Daoy (cell line): Measurements from ENCODE around the gene MINAR1. TPM values are rescaled to one million over a fixed set of nuclear protein-coding genes. Genes with fewer than 3 reads are reported as not detected.
A peak's percentile ranks its signal among the peaks of the same experiment; 100 is the strongest.
"Not testable (repeated sequence)": the region's sequence is repeated elsewhere in the genome, so short reads cannot be mapped to it uniquely, and the experiment has no call there.

Experiments used
- DNase-seq: peaks from one replicate; pipeline ENCODE4 v3.0.0-alpha.2; 2015; ENCODE audit warnings: low read depth
- total RNA-seq: library from RNA; depleted of rRNA; stranded (reverse); fragments of >200 nt; shearing (Covaris generic); gene quantifications from 2 replicates; pipeline ENCODE4 v1.2.3, GENCODE V29; 2014; rRNA removed

The MINAR1 gene, protein sequence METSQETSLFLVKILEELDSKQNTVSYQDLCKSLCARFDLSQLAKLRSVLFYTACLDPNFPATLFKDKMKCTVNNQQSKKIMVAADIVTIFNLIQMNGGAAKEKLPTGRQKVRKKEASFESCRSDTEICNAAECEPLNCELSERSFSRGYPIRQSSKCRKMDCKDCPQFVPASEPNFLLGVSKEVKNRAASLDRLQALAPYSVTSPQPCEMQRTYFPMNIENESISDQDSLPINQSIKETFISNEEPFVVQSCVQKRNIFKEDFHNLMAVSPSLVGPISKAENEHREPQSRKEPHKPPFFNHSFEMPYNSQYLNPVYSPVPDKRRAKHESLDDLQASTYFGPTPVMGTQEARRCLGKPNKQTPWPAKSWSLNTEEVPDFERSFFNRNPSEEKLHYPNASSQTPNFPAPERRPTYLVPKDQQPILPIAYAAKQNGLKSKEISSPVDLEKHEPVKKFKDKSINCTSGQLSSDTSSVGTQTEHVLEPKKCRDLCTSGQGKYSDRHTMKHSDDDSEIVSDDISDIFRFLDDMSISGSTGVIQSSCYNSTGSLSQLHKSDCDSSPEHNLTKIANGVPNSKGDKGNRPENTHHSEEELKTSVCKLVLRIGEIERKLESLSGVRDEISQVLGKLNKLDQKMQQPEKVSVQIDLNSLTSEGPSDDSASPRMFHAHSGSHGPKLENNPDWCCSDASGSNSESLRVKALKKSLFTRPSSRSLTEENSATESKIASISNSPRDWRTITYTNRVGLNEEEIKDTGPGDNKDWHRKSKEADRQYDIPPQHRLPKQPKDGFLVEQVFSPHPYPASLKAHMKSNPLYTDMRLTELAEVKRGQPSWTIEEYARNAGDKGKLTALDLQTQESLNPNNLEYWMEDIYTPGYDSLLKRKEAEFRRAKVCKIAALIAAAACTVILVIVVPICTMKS
- 0.48 and 1.3 TPM in 2 replicates for total RNA-seq

DNA sequence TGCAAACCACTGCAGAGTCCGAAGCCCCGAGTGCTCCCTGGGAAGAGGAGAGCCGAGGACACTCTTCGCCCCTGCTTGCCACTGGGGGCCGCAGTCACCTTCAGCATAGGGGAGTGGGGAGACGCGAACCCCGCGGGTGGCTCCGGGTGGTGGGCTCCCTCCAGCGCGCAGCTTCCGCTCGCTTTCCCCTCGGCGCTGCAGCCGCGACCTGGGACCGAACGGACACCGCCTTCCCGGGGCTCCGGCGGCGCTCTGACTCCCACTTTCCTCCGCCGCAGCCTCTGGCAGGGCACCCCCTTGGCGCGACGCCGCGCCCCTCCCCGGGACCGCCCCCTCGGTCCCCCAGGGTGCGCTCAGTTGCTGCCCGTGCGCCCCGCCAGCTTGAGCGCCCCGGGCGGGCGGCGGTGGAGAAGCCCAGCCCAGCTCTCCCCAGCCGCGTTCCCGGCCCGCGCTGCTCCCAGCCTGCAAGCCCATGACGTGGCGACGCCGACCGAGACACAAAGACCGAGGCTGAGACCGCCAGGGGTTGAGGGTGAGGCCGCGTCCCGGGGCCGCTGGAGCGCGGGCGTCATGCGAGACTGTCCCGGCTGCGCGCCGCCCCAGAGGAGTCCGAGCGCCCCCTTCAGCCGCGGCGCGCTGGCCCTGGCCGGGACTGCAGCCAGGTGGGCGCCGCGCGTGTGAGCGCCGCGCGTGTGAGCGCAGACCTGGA is at the start of gene MINAR1:
Gene MINAR1, plus strand, starts transcription at position 701 of the 709 bp plus-strand sequence. CDS start 23,812 bp downstream, outside the sequence.
- peak; percentile 62 for DNase-seq

- peak; percentile 5 for DNase-seq
These were observed 37.9 kb upstream of the MINAR1 start for GRCh38 chr15:79394231-79394630.

- no peak for DNase-seq
These were observed 35.3 kb upstream of the MINAR1 start for GRCh38 chr15:79396850-79397249.

DNA sequence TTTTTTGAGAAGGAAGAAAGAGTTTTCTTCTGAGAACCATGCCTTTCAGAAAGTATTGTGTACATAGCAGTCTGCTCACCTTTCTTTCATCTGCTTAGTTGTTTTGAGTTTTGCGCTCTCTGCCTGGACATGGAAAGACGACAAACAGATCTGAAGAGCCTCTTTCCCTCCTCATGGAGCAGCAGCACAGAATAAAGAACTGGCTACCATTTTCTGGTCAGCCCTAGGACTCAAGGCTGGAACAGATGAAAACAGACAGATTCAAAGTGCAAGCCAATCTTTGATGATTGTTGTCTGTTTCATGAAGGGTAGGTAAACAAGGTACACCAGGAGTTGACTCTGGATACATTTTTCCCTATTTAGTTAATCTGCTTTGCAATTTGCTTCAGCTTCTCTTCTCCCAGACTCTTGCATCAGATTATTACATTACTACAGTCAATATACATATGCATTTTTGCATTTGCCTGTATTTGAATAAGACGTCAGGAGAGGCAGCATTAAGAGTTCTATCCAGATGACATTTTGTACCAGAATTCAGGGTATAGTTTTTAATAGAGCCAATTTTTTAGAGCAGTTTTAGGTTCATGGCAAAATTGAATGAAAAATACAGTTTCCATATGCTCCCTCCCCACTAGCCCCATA is 34.7 kb upstream of the MINAR1 start:
- no peak for DNase-seq

DNA sequence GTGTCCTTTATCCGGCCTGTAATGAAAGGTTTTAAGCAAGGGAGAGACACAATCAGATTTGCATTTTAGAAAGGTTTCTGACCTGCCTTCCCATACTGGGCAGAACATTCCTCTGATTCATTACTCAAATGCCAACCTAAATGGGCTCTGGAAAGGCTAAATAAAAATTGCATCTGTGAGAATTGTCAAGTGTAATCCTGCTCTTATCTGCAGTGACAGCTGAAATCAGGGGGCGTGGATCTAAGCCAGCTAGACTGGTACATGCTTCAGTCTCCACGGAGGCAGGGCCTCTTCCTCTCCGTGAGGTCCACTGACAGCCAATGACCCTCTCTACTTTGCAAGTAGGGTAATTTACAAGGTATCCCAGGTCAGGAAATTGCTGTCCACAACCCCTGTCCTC is 32.5 kb upstream of the MINAR1 start:
- DNase-seq = no peak

- no peak for DNase-seq
These were observed 31.5 kb upstream of the MINAR1 start for GRCh38 chr15:79400650-79401049.

DNA sequence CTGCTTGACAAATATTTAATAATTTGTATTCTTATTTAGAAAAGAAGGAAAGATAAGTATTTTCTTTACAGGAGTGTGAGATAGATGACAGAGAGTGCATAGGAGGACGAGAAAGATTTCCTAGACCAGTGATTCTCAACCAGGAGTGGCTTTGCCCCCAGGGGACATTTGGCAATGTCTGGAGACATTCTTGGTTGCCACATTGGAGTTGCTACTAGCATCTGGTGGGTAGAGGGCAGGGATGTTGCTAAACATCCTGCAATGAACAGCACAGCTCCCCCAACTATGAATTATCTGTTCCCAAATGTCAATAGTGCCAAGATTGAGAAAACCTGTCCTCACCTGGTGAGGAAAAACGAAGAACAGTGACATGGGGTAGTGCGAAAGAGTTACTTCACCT is 30.8 kb upstream of the MINAR1 start:
- DNase-seq = no peak

GRCh38 chr15:79402136-79402535 is 30.0 kb upstream of the MINAR1 start:
- DNase-seq = no peak

- DNase-seq = no peak
These were observed 28.6 kb upstream of the MINAR1 start for GRCh38 chr15:79403501-79403900.

DNA sequence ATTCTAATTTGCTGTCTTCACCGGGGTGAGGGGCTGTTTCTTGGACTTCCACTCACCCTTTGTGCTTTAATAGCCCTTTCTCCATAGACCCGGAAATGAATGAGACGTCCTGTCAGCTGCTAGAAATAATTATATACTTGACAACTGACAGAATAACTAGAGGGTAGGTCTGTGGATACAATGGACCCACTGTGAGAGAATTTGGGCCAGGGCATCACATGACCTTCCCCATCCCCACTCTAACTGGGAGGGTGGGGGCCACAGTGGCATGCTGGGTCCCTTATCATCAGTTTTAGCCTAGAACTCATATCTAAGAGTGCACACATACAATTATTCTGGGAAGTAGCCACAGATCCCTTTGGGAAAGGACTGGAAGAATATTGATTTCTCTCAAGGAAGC is 25.9 kb upstream of the MINAR1 start:
- DNase-seq = no peak

DNA sequence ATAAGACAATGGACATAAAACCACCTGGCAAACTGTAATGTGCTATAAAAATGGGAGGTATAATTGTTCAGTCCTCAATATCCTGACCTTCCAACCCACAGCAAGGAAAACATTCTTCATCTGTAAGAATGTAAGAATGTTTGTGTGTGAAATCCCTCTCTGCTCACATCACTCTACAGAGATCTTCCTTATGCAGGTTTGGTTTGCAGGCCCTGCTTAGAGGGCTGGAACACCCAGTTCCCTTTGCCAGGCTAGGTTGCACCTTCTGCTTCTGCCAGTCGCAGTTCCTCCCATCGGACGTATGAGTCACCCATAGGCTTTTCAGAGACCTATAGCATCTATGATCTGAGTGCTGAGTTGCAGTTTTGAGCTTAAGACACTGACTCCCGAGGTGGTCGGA is 24.1 kb upstream of the MINAR1 start:
- no peak for DNase-seq

DNA sequence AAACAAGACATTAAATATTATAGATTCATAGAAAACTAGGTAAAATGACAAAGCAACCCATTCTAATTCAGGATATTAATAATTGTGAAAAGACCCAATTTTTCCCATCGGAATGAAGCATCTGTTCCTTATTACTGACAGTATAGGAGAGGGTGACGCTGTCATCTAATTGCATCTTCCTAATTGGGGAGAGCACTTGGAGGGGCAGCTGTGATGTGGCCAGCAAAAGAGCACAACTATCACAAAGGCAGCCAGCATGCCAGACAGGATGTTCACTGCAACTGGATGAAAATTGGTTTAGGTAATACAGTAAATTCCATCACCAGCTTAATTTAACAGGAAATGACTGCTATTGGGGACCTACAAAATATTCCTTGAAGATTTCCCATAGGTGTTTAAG is 21.9 kb upstream of the MINAR1 start:
- no peak for DNase-seq

DNA sequence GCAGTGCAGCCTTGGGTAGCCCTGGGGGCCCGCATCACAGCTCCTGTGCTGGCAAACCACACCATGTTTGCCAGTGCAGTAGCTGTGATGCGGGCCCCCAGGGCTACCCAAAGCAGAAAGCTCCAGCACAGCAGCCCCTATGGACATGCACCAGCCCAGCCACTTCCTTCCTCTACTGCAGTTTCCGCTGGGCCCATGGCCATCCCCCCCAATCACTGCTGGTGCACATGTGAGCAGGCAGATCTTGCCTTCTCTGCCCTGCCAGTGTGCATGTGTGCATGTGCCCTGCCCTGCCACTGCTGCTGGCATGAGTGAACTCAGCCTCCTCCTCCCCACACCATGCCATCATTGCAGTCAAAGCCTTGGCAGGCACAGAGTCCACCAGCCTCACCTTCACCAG is 20.1 kb upstream of the MINAR1 start:
- DNase-seq = no peak

GRCh38 chr15:79412429-79412828 is 19.7 kb upstream of the MINAR1 start:
- no peak for DNase-seq

GRCh38 chr15:79416876-79417275 is 15.3 kb upstream of the MINAR1 start:
- no peak for DNase-seq

DNA sequence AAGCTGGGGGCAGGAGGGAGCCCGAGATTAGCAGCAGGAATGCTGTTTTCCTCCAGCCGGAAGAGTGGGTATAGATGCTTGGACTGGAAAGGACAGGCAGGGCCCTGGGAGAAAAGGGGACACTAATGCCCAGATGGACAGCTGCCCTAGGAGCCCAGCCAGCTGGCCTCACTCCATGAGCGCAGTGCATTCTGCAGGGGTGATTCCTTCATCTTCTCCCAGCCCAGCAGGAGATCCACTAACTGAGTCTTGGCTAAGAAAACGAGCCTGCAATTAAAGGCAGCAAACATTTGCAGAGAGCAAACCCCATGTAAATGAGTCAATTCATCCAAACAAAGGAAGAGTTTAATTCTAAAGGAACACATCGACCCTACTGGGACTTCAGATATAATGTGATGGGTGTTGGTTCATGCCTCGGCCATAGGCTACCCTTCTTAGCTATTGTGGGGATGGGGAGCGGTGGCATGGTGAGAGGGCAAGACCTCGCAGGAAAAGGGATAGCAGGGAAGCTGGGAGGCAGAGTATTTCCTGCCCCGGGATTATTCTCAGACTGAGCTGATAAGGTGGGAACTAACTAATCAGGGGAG is 13.3 kb upstream of the MINAR1 start:
- no peak for DNase-seq

DNA sequence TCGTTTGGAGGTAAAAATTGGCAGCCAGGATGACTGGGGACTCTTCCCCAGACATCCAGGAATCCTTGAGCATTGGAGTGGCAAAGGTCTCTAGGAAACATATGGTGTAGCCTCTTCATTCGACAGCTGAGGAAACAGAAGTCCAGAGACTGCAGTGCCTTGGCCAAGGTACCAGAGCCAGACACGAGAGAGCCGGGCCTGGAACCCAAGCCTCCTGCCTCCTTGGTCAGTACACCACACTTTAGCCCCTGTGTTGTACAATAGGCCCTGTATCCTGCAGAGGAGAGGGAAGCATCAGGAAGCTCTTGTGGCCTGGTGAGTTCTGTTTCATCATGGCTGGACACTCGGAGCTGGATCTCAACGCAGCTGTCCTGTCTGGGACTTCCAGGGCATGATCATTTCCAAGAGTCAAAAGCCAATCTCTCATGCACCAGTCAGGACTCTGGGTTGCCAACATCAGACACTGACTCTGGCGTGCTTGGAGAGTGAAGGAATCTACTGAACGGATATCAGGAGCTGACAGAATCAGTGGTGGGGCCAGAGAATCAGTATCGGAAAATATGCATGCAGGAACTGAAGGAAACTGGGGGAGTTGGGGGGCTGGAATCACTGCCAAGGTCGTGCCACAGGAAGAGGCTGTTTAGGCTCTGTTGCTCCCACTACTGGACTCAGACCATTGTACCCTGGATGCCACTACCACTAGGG is 6.4 kb upstream of the MINAR1 start:
- no peak for DNase-seq

GRCh38 chr15:79426899-79427298 is 5.2 kb upstream of the MINAR1 start:
- not testable (repeated sequence) for DNase-seq

DNA sequence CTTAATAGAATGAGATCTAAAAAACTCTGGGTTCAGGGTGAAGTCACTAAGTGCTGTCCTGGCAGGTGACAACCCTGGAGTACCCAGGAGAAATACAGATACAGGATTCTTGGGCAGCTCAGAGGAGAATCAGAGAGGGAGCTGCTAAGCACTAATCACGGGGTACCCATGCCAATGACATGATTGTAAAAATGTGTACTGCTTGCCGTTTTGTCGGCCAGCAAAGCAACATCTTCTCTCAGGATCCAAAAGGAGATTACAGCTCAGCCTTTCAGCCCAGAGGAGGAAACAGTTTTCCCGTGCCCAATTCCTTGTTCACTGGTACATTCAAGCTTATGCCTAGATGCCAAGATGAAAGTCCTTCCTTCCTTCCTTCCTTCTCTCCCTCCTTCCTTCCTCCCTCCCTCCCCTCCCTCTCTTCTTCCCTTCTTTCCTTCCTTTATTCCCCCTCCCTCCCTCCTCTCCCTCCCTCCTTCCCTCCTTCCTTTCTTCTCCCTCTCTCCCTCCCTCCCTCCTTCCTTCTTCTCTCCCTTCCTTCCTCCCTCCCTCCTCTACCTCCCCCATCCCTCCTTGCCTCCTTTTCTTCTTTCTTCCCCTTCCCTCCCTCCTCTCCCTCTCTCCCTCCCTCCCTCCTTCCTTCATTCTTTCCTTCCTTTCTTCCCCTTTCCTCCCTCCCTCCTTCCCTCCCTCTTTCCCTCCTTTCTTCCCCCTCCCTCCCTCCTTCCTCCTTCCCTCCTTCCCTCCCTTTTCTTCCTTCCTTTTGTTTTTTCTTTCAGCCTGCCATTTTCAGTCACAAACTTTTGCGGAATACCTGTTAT is 4.1 kb upstream of the MINAR1 start:
- no peak for DNase-seq
